ENCODE measurements around the gene CRYAB.
"Not testable (repeated sequence)": the region's sequence is repeated elsewhere in the genome, so short reads cannot be mapped to it uniquely, and the experiment has no call there.

CRYAB gene

DNA sequence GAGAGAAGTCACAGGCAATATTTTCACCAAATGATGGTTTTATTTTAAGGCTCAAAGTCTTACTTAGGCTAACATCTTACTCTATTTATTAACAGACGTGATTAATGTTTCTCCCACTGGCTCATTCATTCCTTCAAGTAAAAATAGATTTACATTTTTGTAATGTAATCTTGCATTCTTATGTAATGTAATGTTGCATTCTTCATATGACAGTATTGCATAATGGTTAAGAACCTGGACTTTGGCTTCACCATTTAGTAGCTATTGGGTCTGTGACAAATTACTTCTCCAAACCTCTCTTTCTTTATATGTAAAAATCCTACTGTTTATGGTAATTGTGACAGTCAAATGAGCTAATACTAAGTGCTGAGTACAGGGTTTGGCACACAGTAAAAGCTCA, 22.3 kb upstream of the CRYAB start:
- DNase-seq (ENCODE audit: insufficient read length, low spot score) (no peak), FAIRE-seq (no peak)
- TF ChIP-seq, protein P1, sequence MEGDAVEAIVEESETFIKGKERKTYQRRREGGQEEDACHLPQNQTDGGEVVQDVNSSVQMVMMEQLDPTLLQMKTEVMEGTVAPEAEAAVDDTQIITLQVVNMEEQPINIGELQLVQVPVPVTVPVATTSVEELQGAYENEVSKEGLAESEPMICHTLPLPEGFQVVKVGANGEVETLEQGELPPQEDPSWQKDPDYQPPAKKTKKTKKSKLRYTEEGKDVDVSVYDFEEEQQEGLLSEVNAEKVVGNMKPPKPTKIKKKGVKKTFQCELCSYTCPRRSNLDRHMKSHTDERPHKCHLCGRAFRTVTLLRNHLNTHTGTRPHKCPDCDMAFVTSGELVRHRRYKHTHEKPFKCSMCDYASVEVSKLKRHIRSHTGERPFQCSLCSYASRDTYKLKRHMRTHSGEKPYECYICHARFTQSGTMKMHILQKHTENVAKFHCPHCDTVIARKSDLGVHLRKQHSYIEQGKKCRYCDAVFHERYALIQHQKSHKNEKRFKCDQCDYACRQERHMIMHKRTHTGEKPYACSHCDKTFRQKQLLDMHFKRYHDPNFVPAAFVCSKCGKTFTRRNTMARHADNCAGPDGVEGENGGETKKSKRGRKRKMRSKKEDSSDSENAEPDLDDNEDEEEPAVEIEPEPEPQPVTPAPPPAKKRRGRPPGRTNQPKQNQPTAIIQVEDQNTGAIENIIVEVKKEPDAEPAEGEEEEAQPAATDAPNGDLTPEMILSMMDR (IDR thresholded peaks at IDR 0.05; ENCODE audit: insufficient read depth, missing control alignments): no peak

DNA sequence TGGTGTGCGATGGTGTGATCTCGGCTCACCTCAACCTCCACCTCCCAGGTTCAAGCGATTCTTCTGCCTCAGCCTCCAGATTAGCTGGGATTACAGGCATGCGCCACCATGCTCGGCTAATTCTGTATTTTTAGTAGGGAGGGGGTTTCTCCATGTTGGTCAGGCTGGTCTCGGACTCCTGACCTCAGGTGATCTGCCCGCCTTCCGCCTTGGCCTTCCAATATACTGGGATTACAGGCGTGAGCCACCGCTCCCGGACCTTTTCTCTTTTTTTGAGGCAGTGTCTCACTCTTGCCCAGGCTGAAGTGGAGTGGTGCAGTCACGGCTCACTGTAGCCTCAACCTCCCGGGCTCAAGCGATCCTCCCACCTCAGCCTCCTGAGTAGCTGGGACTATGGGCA, 21.6 kb upstream of the CRYAB start:
- not testable (repeated sequence) for FAIRE-seq

DNA sequence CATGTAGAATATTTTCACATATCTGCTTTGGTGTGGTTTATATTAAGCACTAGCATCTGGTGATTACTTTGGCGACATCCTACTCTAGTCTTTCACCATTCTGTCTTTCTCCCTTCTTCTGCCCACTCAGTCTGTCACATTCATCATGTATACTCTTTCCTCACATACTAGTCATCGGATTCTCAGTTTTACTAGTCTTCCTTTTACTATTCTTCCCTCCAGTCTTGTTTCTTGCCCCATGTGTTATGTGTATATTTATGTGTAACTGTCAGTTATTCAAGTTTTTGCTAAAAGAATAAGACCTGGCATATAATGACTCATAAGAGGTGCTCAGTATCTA, 21.0 kb upstream of the CRYAB start:
- FAIRE-seq (no peak), DNase-seq (ENCODE audit: insufficient read length, low spot score) (no peak)
- TF ChIP-seq, protein P1 (IDR thresholded peaks at IDR 0.05; ENCODE audit: insufficient read depth, missing control alignments): no peak

More for the DNA sequence above, 21.6 kb upstream of the CRYAB start:
- DNase-seq (ENCODE audit: insufficient read length, low spot score): not testable (repeated sequence)

DNA sequence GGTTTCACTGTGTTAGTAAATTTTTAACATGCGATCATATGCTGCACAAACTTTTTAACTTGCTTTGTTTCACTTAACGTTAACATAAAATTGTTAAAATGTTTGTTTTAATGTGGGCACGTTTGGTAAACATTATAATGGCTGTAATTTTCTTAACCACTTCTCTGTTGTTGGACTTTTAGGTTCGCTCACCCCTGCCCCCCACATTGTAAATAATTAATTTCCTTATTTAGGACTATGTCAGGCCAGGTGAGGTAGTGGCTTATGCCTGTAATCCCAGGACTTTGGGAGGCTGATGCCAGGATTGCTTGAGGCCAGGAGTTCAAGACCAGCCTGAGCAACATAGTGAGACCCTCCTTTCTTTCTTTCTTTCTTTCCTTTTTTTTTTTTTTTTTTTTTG, 18.9 kb upstream of the CRYAB start:
- DNase-seq (ENCODE audit: insufficient read length, low spot score) (no peak), FAIRE-seq (no peak)
- TF ChIP-seq, protein P1 (IDR thresholded peaks at IDR 0.05; ENCODE audit: insufficient read depth, missing control alignments): no peak

DNA sequence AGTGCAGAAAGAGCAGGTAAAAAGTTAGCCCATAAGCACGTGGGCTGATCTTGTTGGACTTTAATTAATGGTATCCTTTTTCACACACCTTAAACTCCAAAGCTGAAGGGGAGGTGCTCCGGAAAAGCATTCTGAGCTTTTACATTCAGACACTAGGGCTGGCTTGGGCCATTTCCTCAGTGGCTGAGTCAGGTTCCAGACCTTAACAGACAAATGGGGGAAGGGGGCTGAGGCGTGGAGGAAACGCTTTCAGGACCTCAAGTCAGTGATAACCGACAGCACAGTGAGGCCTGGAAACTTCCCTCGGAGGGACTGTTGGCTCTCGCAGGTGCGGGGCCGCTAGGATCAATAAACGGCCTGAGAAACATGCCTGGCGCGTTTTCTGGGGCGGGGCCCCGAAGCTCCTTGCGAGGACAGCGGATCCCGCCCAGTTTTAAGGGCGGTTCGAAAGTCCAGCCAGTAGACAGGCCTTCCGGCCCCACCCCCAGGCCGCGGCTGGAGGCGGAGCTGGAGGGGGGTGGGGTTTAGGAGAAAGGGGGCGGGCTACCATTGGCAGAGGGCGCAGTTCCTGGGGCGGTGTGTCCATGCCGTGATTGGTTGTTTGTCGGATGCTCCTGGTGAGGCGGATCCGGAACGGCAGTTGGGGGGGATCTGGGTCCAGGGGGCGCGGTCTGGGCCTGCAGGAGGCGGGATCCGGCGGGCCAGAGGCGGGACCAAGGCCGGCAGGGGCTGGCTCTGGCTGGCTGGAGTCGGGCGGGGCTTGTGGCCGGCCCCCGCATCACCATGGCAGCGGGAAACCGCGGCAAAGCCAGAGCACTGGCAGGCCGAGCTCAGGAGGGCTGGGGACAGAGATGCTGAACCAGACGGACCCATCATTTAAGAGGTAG, 15.2 kb upstream of the CRYAB start:
- DNase-seq (ENCODE audit: insufficient read length, low spot score): peak; percentile 84
- TF ChIP-seq, protein P1 (IDR thresholded peaks at IDR 0.05; ENCODE audit: insufficient read depth, missing control alignments): no peak
- no peak for FAIRE-seq

DNA sequence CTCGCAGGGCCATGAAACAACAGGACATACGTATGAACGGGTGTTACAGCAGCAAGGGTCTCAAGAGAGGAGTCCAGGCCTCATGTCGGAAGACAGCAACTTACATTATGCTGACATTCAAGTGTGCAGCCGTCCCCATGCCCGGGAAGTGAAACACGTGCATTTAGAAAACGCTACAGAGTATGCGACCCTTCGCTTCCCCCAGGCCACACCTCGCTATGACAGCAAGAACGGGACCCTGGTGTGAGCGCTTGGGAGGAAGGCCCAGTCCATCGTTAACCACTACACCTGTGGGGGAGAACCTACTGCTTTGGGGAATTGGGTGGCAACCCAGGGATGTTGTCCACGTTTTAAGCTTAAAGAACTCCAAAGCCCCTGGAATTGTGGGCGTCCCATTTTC, 14.4 kb upstream of the CRYAB start:
- TF ChIP-seq, protein P1 (IDR thresholded peaks at IDR 0.05; ENCODE audit: insufficient read depth, missing control alignments): no peak
- FAIRE-seq (no peak), DNase-seq (ENCODE audit: insufficient read length, low spot score) (no peak)

DNA sequence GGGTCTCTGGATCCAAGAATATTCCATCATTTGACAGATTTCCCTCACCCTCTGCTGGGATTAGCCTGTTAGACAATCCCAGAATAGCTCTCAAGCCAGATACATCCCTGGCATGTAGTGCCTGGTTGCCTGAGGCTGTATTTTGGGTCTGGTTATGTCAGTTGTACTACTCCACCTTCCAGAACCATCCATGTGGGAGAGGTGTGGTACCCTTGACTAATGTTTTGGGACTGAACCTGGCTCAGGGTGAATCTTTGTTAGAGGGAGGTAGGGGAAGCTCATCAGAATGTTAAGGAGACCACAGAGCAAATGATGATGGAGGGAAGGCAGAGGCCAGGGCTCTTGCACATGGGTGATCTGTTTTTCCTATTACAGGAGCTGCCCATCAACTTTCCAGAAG, 12.4 kb upstream of the CRYAB start:
- TF ChIP-seq, protein P1 (IDR thresholded peaks at IDR 0.05; ENCODE audit: insufficient read depth, missing control alignments): no peak
- FAIRE-seq (no peak), DNase-seq (ENCODE audit: insufficient read length, low spot score) (no peak)
